IPS-11a (cell line): ENCODE results near the gene UNC119.

Source experiments
- H3K4me3 ChIP-seq: one replicate; pipeline ENCODE4 v1.5.1; 2013; ENCODE audit warnings: low read depth, low read length, control low read depth

UNC119 gene

DNA sequence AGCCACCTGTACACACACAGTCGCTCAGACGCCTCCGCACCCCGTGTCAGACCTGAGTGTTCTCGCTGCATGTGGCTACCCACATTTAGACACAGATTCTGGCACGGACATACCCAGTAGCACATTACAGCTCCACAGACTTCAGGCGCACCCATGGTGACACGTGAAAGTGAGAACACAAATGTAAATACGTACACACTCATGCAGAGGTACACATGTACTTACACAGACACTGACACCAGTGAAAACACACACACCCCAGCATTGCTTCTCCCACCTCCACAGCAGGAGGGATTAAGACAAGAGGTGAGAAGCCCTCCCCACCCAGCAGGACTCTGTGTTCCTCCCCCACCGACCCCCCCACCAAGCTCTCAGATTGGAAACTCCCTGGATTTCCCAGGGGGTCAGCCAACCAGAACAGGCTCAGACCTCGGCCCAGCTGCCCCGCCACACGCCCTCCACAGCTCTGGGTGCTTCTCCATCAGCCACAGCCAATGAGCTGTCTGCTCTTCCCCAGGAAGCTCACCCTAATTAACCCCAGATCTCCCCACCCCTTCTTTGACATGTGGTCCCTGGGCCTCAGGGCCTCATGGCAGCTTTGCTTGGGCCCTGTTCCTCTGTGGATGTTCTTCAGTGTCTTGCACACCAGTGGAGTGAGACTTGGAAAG, 51.6 kb downstream of the UNC119 start:
- H3K4me3 ChIP-seq = no peak overlapping the region

DNA sequence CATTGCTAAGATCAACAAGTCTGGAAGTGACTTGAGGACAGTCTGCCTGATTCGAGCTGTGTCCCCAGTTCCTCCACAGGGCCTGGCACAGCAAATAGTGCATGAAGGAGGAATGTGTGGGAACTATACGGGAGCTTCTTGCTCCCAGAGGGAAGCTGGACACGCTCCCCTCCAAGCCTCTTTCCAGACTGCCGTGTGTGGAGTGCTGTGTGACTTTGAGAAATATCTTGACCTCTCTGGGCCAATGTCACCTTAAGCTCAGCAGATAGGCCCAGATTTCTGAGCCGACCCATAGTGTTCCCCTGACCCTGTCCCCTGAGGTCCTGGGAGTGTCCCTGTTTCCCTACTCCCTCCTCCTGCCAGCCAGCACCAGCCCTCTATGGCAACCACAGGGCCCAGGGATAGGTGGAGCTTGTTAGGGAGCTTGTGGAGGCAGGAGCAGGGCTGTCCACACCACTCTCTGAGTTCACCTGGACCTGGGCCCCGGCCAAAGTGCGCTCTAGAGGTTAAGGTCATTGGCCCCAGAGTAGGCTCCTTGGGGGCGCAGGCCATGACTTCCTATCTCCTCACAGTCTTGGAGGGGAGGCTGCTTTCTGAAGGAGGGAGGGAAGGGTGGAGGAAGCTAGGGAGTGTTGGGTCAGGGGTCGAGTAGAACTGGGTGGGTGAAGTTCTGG, 52.6 kb downstream of the UNC119 start:
- no peak overlapping the region for H3K4me3 ChIP-seq

DNA sequence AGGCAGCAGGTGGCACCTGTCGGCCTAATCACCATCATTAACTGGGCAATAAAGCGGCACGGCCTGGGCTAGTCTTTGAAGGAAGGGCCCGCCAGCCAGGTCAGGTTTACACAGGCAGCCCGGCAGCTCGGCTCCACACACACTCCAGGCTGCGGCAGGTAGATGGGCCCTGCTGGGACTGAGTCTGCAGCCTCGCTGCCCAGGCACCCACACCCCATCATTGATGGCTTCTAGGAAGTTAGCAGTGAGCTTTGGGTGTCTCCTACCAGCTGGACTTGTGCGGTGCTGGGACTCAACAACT, 53.1 kb downstream of the UNC119 start:
- no peak overlapping the region for H3K4me3 ChIP-seq

DNA sequence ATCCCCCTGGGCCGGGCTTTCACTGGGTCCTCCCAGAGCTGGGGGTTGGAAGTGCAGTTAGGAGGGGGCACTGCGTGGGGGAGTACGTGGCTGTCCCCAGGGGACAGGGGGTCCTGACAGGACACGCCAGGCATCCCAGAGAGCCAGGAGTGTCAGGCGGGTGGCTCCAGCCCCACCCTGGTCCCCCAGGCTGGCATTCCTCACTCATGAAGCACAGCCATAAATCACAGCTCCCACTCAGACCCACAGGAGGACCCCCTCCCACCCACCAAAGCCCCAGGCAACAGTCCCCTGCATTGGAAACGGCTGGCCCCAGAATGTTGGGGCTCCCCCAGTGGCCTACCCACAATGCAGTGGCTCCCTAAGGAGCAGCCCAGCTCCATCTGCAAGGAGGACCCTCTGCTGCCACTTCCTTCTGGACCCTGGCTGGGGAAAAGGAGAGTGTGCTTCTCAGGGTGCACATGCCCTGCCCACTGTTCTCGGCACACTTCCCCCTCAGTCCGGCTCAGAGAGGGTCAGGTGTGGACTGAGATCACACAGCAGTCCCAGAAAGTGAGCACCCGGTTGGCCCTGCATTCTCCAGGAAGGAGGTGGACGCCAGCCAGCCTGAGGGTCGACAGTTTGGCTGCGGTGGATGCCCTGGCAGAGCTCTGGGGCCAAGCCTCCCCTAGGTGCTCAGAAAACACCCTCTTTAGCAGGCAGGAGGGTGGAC, 53.6 kb downstream of the UNC119 start:
- no peak overlapping the region for H3K4me3 ChIP-seq

- no peak overlapping the region for H3K4me3 ChIP-seq
These were observed 54.5 kb downstream of the UNC119 start for GRCh38 chr17:28497931-28498330.
